Neuronal stem cell (in vitro differentiated cells): ENCODE data around the gene APOLD1.

ENCODE experiments used
- DNase-seq: peaks from one replicate; pipeline ENCODE4 v3.0.0-alpha.2; 2013; ENCODE audit warnings: low spot score
- H2AFZ ChIP-seq: one replicate; pipeline ENCODE4 v1.6.1; 2013; ENCODE audit warnings: mild to moderate bottlenecking, low read length, inconsistent platforms
- H2AK5ac ChIP-seq: 2 replicates; pipeline ENCODE4 v1.6.1; 2013; ENCODE audit warnings: low read depth, mild to moderate bottlenecking, inconsistent platforms, low read length, moderate library complexity, mixed read lengths
- H2BK120ac ChIP-seq: 2 replicates; pipeline ENCODE4 v1.6.1; 2013; ENCODE audit warnings: low read depth, mild to moderate bottlenecking, inconsistent platforms, low read length, moderate library complexity, mixed read lengths
- H2BK12ac ChIP-seq: one replicate; pipeline ENCODE4 v1.6.1; 2013; ENCODE audit warnings: low read length, inconsistent platforms
- H2BK15ac ChIP-seq: 2 replicates; pipeline ENCODE4 v1.6.1; 2013; ENCODE audit warnings: mild to moderate bottlenecking, low read length, inconsistent platforms, mixed read lengths
- H2BK5ac ChIP-seq: one replicate; pipeline ENCODE4 v1.6.1; 2013; ENCODE audit warnings: inconsistent platforms, mild to moderate bottlenecking, low read length, moderate library complexity
- H3K14ac ChIP-seq: one replicate; pipeline ENCODE4 v1.6.1; 2013; ENCODE audit warnings: low read length, inconsistent platforms
- H3K18ac ChIP-seq: 2 replicates; pipeline ENCODE4 v1.6.1; 2013; ENCODE audit warnings: low read length, inconsistent platforms
- H3K23ac ChIP-seq: 2 replicates; pipeline ENCODE4 v1.6.1; 2013; ENCODE audit warnings: low read depth, mild to moderate bottlenecking, mixed read lengths, low read length, inconsistent platforms; ENCODE audit not compliant: poor library complexity
- H3K27ac ChIP-seq: replicated peaks from 3 replicates; pipeline ENCODE4 v1.5.1; 2013; ENCODE audit warnings: low read length, inconsistent platforms
- H3K27me3 ChIP-seq, 3 experiments: 2 replicates each; pipeline ENCODE4 v1.6.1; 2013; ENCODE audit warnings: low read length in 3 of 3, mild to moderate bottlenecking in 2 of 3, inconsistent platforms in 1 of 3, low read depth in 1 of 3, mixed read lengths in 1 of 3, moderate library complexity in 1 of 3; ENCODE audit not compliant: control insufficient read depth in 3 of 3, insufficient read depth in 3 of 3
- H3K36me3 ChIP-seq, 2 donors: replicated peaks in 1 of 2; 2 replicates each; pipeline ENCODE4 v1.6.1; 2013; ENCODE audit warnings: low read length in 2 of 2; ENCODE audit not compliant: control insufficient read depth in 2 of 2, insufficient read depth in 2 of 2
- H3K4ac ChIP-seq: 2 replicates; pipeline ENCODE4 v1.6.1; 2013; ENCODE audit warnings: inconsistent platforms, mild to moderate bottlenecking, low read length, moderate library complexity
- H3K4me1 ChIP-seq, 2 donors: 1 replicate in 1 of 2; 2 replicates in 1 of 2; pipeline ENCODE4 v1.6.1; 2013; ENCODE audit warnings: low read length in 2 of 2, low read depth in 1 of 2; ENCODE audit not compliant: control insufficient read depth in 2 of 2, insufficient read depth in 1 of 2
- H3K4me2 ChIP-seq: one replicate; pipeline ENCODE4 v1.6.1; 2013; ENCODE audit warnings: mild to moderate bottlenecking, low read length, inconsistent platforms; ENCODE audit not compliant: insufficient read depth, poor library complexity, severe bottlenecking
- H3K4me3 ChIP-seq, 2 donors: 2 replicates each; pipeline ENCODE4 v1.5.1; 2013; ENCODE audit warnings: low read length in 2 of 2, mild to moderate bottlenecking in 2 of 2, inconsistent platforms in 1 of 2, moderate library complexity in 1 of 2
- H3K79me1 ChIP-seq: one replicate; pipeline ENCODE4 v1.6.1; 2013; ENCODE audit warnings: low read depth, mild to moderate bottlenecking, inconsistent platforms, low read length, moderate library complexity
- H3K9ac ChIP-seq: one replicate; pipeline ENCODE4 v1.6.1; 2013; ENCODE audit warnings: mild to moderate bottlenecking, low read depth, low read length, inconsistent platforms; ENCODE audit not compliant: poor library complexity
- H3K9me3 ChIP-seq, 2 donors: replicated peaks in 1 of 2; 2 replicates each; pipeline versions ENCODE3 to v1.6.1; 2013; ENCODE audit warnings: low read length in 2 of 2, mild to moderate bottlenecking in 2 of 2, inconsistent platforms in 1 of 2, low read depth in 1 of 2, mixed read lengths in 1 of 2, moderate library complexity in 1 of 2; ENCODE audit not compliant: control insufficient read depth in 2 of 2, insufficient read depth in 1 of 2
- H4K8ac ChIP-seq: one replicate; pipeline ENCODE4 v1.6.1; 2013; ENCODE audit warnings: low read depth, mild to moderate bottlenecking, inconsistent platforms, low read length, moderate library complexity
- H4K91ac ChIP-seq: one replicate; pipeline ENCODE4 v1.6.1; 2013; ENCODE audit warnings: low read length, low read depth, mild to moderate bottlenecking, inconsistent platforms; ENCODE audit not compliant: poor library complexity
- WGBS, 2 donors: extraction: QIAGEN DNeasy Blood & Tissue Kit; methylation state at CpG; one replicate each; pipeline ENCODE4 v1.1.7; 2013; ENCODE audit warnings: missing lambda C conversion rate in 2 of 2, mixed read lengths in 1 of 2; ENCODE audit not compliant: insufficient read length in 2 of 2, insufficient replicate concordance in 1 of 2; ENCODE audit errors: extremely low coverage in 2 of 2; 5-methylcytosine and 5-hydroxymethylcytosine counted together

APOLD1 gene

DNA sequence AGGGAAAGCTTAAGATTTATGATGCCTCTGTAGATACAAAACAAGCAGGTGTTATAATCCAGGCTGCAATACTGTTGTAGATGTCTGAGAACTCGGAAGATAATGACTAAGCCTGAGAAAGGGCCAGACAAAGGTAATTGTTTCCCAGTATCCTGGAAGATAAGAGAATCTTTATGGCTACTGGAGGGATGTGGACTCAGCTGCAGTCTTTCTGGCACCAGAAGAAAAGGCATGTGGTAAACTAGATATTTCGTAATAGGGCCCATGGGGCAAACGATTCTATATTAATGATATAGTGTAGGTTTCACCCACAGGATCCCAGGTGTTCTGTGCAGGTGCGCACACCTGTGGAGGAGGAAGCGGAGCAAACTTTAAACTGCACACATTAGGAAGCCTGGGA is 9.2 kb upstream of the APOLD1 start:
- Histone ChIP-seq H3K27ac (no peak overlapping the region), H2BK15ac (no peak overlapping the region), H3K4me1 (peaks cover 0 to 2% of the 10 kb centered on the region in 2 donors), H2AK5ac (no peak overlapping the region), H2BK5ac (no peak overlapping the region), H3K23ac (no peak overlapping the region), H4K8ac (no peak overlapping the region), H3K4me3 (no peak overlapping the region), H2BK120ac (no peak overlapping the region), H4K91ac (no peak overlapping the region), H2AFZ (no peak overlapping the region), H3K9me3 (peaks cover 2 to 3% of the 10 kb centered on the region in 2 donors), H3K18ac (no peak overlapping the region), H3K4me2 (no peak overlapping the region), H3K4ac (no peak overlapping the region), H3K79me1 (no peaks in the 10 kb centered on the region), H2BK12ac (no peak overlapping the region), H3K9ac (no peak overlapping the region), H3K14ac (no peak overlapping the region), H3K36me3 (no peaks in the 10 kb centered on the region), H3K27me3 (no peaks in the 10 kb centered on the region)
- no CpG with 5 or more reads among the region's 5 CpGs for WGBS, 2 donors
- DNase-seq, result no peak

DNA sequence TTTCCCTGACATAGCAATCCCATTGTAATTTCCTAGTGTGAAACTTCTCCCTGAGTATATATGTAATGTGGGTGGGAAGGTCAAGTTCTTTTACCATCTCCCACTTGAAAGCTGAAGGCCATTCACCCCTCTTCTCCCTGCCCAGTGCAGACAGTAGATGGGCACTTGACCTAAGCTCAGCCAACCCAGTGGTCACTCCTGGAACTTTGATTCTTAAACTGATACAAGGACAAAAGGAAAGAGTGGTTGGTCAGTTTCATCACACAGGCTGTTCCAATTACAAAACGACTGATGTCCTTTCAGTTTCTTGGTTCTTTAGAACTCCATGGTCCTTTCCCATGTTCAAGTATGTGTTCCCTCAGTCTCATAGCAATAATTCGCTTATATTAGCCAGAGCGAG is 8.4 kb upstream of the APOLD1 start:
- no peak overlapping the region for H3K18ac ChIP-seq
- H3K4me1 ChIP-seq, result peaks cover 0 to 2% of the 10 kb centered on the region in 2 donors
- no peak overlapping the region for H4K8ac ChIP-seq
- H3K27ac ChIP-seq, result no peak overlapping the region
- H3K4me3 ChIP-seq, result no peak overlapping the region
- no CpG with 5 or more reads among the region's 3 CpGs for WGBS, 2 donors
- DNase-seq, result no peak
- no peak overlapping the region for H3K4me2 ChIP-seq
- no peak overlapping the region for H2AFZ ChIP-seq
- no peak overlapping the region for H2BK12ac ChIP-seq
- no peak overlapping the region for H3K4ac ChIP-seq
- H2AK5ac ChIP-seq, result no peak overlapping the region
- no peaks in the 10 kb centered on the region for H3K27me3 ChIP-seq
- no peaks in the 10 kb centered on the region for H3K79me1 ChIP-seq
- no peak overlapping the region for H2BK120ac ChIP-seq
- no peaks in the 10 kb centered on the region for H3K36me3 ChIP-seq
- H3K14ac ChIP-seq, result no peak overlapping the region
- H3K23ac ChIP-seq, result no peak overlapping the region
- no peak overlapping the region for H2BK5ac ChIP-seq
- H4K91ac ChIP-seq, result no peak overlapping the region
- no peak overlapping the region for H2BK15ac ChIP-seq
- H3K9me3 ChIP-seq, result peaks cover 2 to 3% of the 10 kb centered on the region in 2 donors
- H3K9ac ChIP-seq, result no peak overlapping the region

DNA sequence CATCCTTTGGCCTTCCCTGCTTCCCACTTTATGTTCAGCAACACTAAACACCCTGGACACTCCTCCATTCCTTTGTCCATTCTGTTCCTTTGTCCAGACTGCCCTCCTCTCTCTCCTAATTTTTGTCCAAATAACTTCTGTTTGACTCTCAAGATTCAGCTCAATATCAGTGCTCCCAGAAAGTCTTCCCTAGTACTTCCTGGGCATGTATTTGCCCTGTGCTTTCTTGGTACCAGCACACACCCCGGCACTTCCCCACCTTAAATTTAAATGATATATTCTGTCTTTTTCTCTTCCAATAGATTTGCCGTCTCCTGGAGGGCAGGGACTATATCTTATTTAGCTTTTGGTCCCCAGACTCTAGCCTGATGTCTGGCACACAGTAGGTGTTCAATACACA is 6.5 kb upstream of the APOLD1 start:
- peaks cover 2% of the 10 kb centered on the region in 2 donors for H3K4me1 ChIP-seq
- no peak overlapping the region for H3K23ac ChIP-seq
- no peak overlapping the region for H3K4me2 ChIP-seq
- no peak for DNase-seq
- no peak overlapping the region for H2AK5ac ChIP-seq
- H3K27ac ChIP-seq, result no peak overlapping the region
- no peaks in the 10 kb centered on the region for H3K9me3 ChIP-seq
- H3K79me1 ChIP-seq, result no peaks in the 10 kb centered on the region
- H3K4ac ChIP-seq, result no peak overlapping the region
- no peak overlapping the region for H3K14ac ChIP-seq
- no peak overlapping the region for H2AFZ ChIP-seq
- no peak overlapping the region for H2BK5ac ChIP-seq
- no peak overlapping the region for H3K9ac ChIP-seq
- WGBS, 2 donors, result no CpG with 5 or more reads among the region's 2 CpGs
- H4K91ac ChIP-seq, result no peak overlapping the region
- H4K8ac ChIP-seq, result no peak overlapping the region
- no peak overlapping the region for H2BK120ac ChIP-seq
- no peaks in the 10 kb centered on the region for H3K27me3 ChIP-seq
- H3K36me3 ChIP-seq, result no peaks in the 10 kb centered on the region
- no peak overlapping the region for H3K18ac ChIP-seq
- H3K4me3 ChIP-seq, result no peak overlapping the region
- H2BK15ac ChIP-seq, result no peak overlapping the region
- no peak overlapping the region for H2BK12ac ChIP-seq

DNA sequence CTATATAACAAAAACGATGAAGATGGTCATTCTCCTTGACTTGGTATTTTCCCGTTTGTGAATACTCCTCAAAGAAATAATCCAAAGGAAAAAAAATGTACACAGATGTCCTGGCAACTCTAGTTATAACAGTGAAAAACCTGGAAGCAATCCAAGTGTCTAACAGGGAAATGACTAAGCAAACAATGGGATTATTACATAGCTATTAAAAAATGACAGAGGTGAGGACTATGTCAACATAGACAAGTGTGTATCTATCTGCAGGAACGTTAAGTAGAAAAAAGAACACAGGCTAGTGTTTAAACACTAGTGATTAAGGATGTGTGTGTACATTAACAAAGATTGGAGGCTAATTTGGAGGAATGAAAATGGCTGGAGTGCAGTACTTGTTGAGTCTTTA is 5.9 kb upstream of the APOLD1 start:
- H3K79me1 ChIP-seq, result no peaks in the 10 kb centered on the region
- no peak overlapping the region for H4K91ac ChIP-seq
- no CpG with 5 or more reads among the region's 3 CpGs for WGBS, 2 donors

More for the DNA sequence above, 5.9 kb upstream of the APOLD1 start:
- Histone ChIP-seq H3K4me2 (no peak overlapping the region), H2BK120ac (no peak overlapping the region), H3K14ac (no peak overlapping the region), H4K8ac (no peak overlapping the region), H3K27me3 (no peaks in the 10 kb centered on the region), H3K4me1 (peaks cover 2 to 7% of the 10 kb centered on the region in 2 donors), H2AFZ (no peak overlapping the region), H3K4me3 (no peak overlapping the region), H2BK15ac (no peak overlapping the region), H3K36me3 (no peaks in the 10 kb centered on the region), H2BK12ac (no peak overlapping the region), H3K27ac (no peak overlapping the region), H3K18ac (no peak overlapping the region), H3K9ac (no peak overlapping the region), H2BK5ac (no peak overlapping the region), H3K4ac (no peak overlapping the region), H2AK5ac (no peak overlapping the region), H3K9me3 (no peaks in the 10 kb centered on the region), H3K23ac (no peak overlapping the region)
- no peak for DNase-seq
